Activated CD4-positive, alpha-beta T cell treated with anti-CD3 and anti-CD28 coated beads for 36 hours (primary cell): Measurements from ENCODE around the gene VIT. TPM values are rescaled to one million over a fixed set of nuclear protein-coding genes. Genes with fewer than 3 reads are reported as not detected.
"Not testable (repeated sequence)": the region's sequence is repeated elsewhere in the genome, so short reads cannot be mapped to it uniquely, and the experiment has no call there.

ENCODE experiments used
- ATAC-seq: fragments of 200-7000 bp; cut with Tn5 transposase; one replicate; pipeline ENCODE4 v1.10.0; 2021; ENCODE audit warnings: mild to moderate bottlenecking, moderate library complexity
- CTCF ChIA-PET: fragments of 350-600 bp; sonication (Branson Sonifier 250); formaldehyde crosslinking; loops from one replicate; lab custom pipeline; 2021; ENCODE audit warnings: antibody characterized with exemption; lab: Charles Lee
- POLR2A ChIA-PET: fragments of 350-600 bp; sonication (Branson Sonifier 250); formaldehyde crosslinking; loops from one replicate; lab custom pipeline; 2021; ENCODE audit warnings: antibody characterized with exemption, inconsistent platforms; lab: Charles Lee
- DNase-seq: peaks from one replicate; pipeline ENCODE4 v3.0.0-alpha.2; 2020
- H3K27ac Mint-ChIP-seq: one replicate; pipeline ENCODE4 v1.8.0; 2021; ENCODE audit warnings: mixed read lengths
- H3K27me3 Mint-ChIP-seq: one replicate; pipeline ENCODE4 v1.8.0; 2021; ENCODE audit warnings: mixed read lengths
- H3K36me3 Mint-ChIP-seq: one replicate; pipeline ENCODE4 v1.8.0; 2021; ENCODE audit warnings: low read depth, mixed read lengths
- H3K4me1 Mint-ChIP-seq: one replicate; pipeline ENCODE4 v1.8.0; 2021; ENCODE audit warnings: mixed read lengths
- H3K4me3 Mint-ChIP-seq: one replicate; pipeline ENCODE4 v1.8.0; 2021; ENCODE audit warnings: mild to moderate bottlenecking, moderate library complexity, mixed read lengths
- H3K9me3 Mint-ChIP-seq: one replicate; pipeline ENCODE4 v1.8.0; 2021; ENCODE audit warnings: low read depth, mixed read lengths
- intact Hi-C, 2 experiments: fragments of 100-400 bp; cut with DNase I in 1 of 2; cut with micrococcal nuclease in 1 of 2; formaldehyde crosslinking; loops; one replicate each; pipeline versions ENCODE4 v1.14.2 to v1.15.1; 2022 to 2024; cut with DNase I, micrococcal nuclease
- total RNA-seq, 2 experiments: library from RNA; stranded (reverse); gene quantifications; one replicate each; pipeline ENCODE4 v1.2.3, GENCODE V29; 2021

VIT gene
- total RNA-seq, 2 experiments from 2014 or later = not detected

GRCh38 chr2:36678856-36679255 lies 17.7 kb upstream of the VIT start:
- no peak overlapping the region for H3K27ac Mint-ChIP-seq
- CTCF ChIA-PET = no interaction called here
- no peaks in the 10 kb centered on the region for H3K36me3 Mint-ChIP-seq
- H3K4me3 Mint-ChIP-seq = no peak overlapping the region
- H3K9me3 Mint-ChIP-seq = peaks cover 8% of the 10 kb centered on the region
- POLR2A ChIA-PET = no interaction called here
- DNase-seq (no peak), ATAC-seq (no peak)
- peaks cover 14% of the 10 kb centered on the region for H3K4me1 Mint-ChIP-seq
- H3K27me3 Mint-ChIP-seq = peaks cover 12% of the 10 kb centered on the region
- intact Hi-C loops = no loop called here

GRCh38 chr2:36680012-36680411 lies 16.5 kb upstream of the VIT start:
- CTCF ChIA-PET = interaction anchor here (1.3 kb wide), 1 partner anchor 18 kb away, joined by 4 read pairs; no protein-coding TSS in a partner anchor

GRCh38 chr2:36682562-36682961 lies 13.9 kb upstream of the VIT start:
- no peaks in the 10 kb centered on the region for H3K36me3 Mint-ChIP-seq
- ChIA-PET CTCF (interaction anchor here (1.3 kb wide), 1 partner anchor 18 kb away, joined by 4 read pairs; no protein-coding TSS in a partner anchor), POLR2A (no interaction called here)
- ATAC-seq = no peak
- no peak for DNase-seq
- intact Hi-C loops = no loop called here
- no peak overlapping the region for H3K27ac Mint-ChIP-seq
- H3K27me3 Mint-ChIP-seq = peaks cover 14% of the 10 kb centered on the region
- no peak overlapping the region for H3K4me3 Mint-ChIP-seq
- H3K4me1 Mint-ChIP-seq = peaks cover 4% of the 10 kb centered on the region
- peaks cover 8% of the 10 kb centered on the region for H3K9me3 Mint-ChIP-seq

More at GRCh38 chr2:36680012-36680411, 16.5 kb upstream of the VIT start:
- intact Hi-C loops = no loop called here
- no peak for DNase-seq
- POLR2A ChIA-PET = no interaction called here
- no peak for ATAC-seq
- no peak overlapping the region for H3K4me3 Mint-ChIP-seq
- peaks cover 16% of the 10 kb centered on the region for H3K27me3 Mint-ChIP-seq
- H3K4me1 Mint-ChIP-seq = peaks cover 14% of the 10 kb centered on the region
- peaks cover 8% of the 10 kb centered on the region for H3K9me3 Mint-ChIP-seq
- H3K36me3 Mint-ChIP-seq = no peaks in the 10 kb centered on the region
- H3K27ac Mint-ChIP-seq = no peak overlapping the region

- POLR2A ChIA-PET = no interaction called here
- Mint-ChIP-seq H3K4me3 (no peak overlapping the region), H3K36me3 (no peaks in the 10 kb centered on the region), H3K9me3 (peaks cover 6% of the 10 kb centered on the region), H3K27ac (no peak overlapping the region), H3K27me3 (peaks cover 14% of the 10 kb centered on the region), H3K4me1 (peaks cover under 1% of the 10 kb centered on the region)
- intact Hi-C loops = no loop called here
- ATAC-seq (no peak), DNase-seq (no peak)
- CTCF ChIA-PET = interaction anchor here (1.3 kb wide), 1 partner anchor 19 kb away, joined by 4 read pairs; no protein-coding TSS in a partner anchor
Measured at GRCh38 chr2:36683002-36683401, 13.5 kb upstream of the VIT start.

GRCh38 chr2:36688291-36688690 lies 8.2 kb upstream of the VIT start:
- POLR2A ChIA-PET, ATAC-seq, H3K27ac Mint-ChIP-seq, CTCF ChIA-PET, intact Hi-C loops, H3K4me3 Mint-ChIP-seq, H3K9me3 Mint-ChIP-seq, DNase-seq, H3K36me3 Mint-ChIP-seq, H3K4me1 Mint-ChIP-seq: not testable (repeated sequence)
- H3K27me3 Mint-ChIP-seq = peaks cover 12% of the 10 kb centered on the region

GRCh38 chr2:36689013-36689412 lies 7.5 kb upstream of the VIT start:
- DNase-seq, H3K27me3 Mint-ChIP-seq, H3K4me3 Mint-ChIP-seq, H3K27ac Mint-ChIP-seq, CTCF ChIA-PET, H3K4me1 Mint-ChIP-seq, POLR2A ChIA-PET, ATAC-seq, intact Hi-C loops, H3K36me3 Mint-ChIP-seq, H3K9me3 Mint-ChIP-seq: not testable (repeated sequence)

GRCh38 chr2:36692121-36692520 lies 4.4 kb upstream of the VIT start:
- DNase-seq (no peak), ATAC-seq (no peak)
- Mint-ChIP-seq H3K9me3 (no peaks in the 10 kb centered on the region), H3K36me3 (no peaks in the 10 kb centered on the region), H3K27ac (no peak overlapping the region), H3K4me3 (no peak overlapping the region), H3K4me1 (peaks cover 2% of the 10 kb centered on the region), H3K27me3 (peaks cover 7% of the 10 kb centered on the region)
- intact Hi-C loops = no loop called here
- ChIA-PET CTCF (no interaction called here), POLR2A (no interaction called here)

- Mint-ChIP-seq H3K27me3 (peaks cover 6% of the 10 kb centered on the region), H3K27ac (no peak overlapping the region), H3K36me3 (no peaks in the 10 kb centered on the region), H3K4me3 (no peak overlapping the region), H3K9me3 (no peaks in the 10 kb centered on the region), H3K4me1 (peaks cover 2% of the 10 kb centered on the region)
- intact Hi-C loops = no loop called here
- ATAC-seq (no peak), DNase-seq (no peak)
- ChIA-PET POLR2A (no interaction called here), CTCF (interaction anchor here (0.8 kb wide), 1 partner anchor 190 kb away, joined by 5 read pairs; no protein-coding TSS in a partner anchor)
Measured at GRCh38 chr2:36693825-36694224, 2.7 kb upstream of the VIT start.

- no peaks in the 10 kb centered on the region for H3K9me3 Mint-ChIP-seq
- CTCF ChIA-PET = no interaction called here
- no peaks in the 10 kb centered on the region for H3K36me3 Mint-ChIP-seq
- H3K4me1 Mint-ChIP-seq = peaks cover 2% of the 10 kb centered on the region
- no peak overlapping the region for H3K4me3 Mint-ChIP-seq
- ATAC-seq (no peak), DNase-seq (no peak)
- H3K27ac Mint-ChIP-seq = no peak overlapping the region
- intact Hi-C loops = no loop called here
- POLR2A ChIA-PET = no interaction called here
- peaks cover 4% of the 10 kb centered on the region for H3K27me3 Mint-ChIP-seq
Measured at GRCh38 chr2:36695746-36696415, 626 bp upstream of the VIT start.

GRCh38 chr2:36697424-36698066 lies 1.0 kb downstream of the VIT start:
- H3K4me3 Mint-ChIP-seq = no peak overlapping the region
- ChIA-PET POLR2A (no interaction called here), CTCF (interaction anchor here (0.8 to 1.3 kb wide), 2 partner anchors 8 to 17 kb away, joined by 3 to 4 read pairs; no protein-coding TSS in a partner anchor)
- intact Hi-C loops = no loop called here
- H3K9me3 Mint-ChIP-seq = no peaks in the 10 kb centered on the region
- peaks cover 2% of the 10 kb centered on the region for H3K4me1 Mint-ChIP-seq
- H3K36me3 Mint-ChIP-seq = no peaks in the 10 kb centered on the region
- ATAC-seq (no peak), DNase-seq (no peak)
- H3K27ac Mint-ChIP-seq = no peak overlapping the region
- H3K27me3 Mint-ChIP-seq = peaks cover 4% of the 10 kb centered on the region

- Mint-ChIP-seq H3K27me3 (peaks cover 4% of the 10 kb centered on the region), H3K36me3 (no peaks in the 10 kb centered on the region)
Measured at GRCh38 chr2:36698993-36699392, 2.5 kb downstream of the VIT start.

GRCh38 chr2:36700311-36700710 lies 3.8 kb downstream of the VIT start:
- no peak for ATAC-seq
- no peak overlapping the region for H3K27ac Mint-ChIP-seq
- H3K4me3 Mint-ChIP-seq = no peak overlapping the region
- no peaks in the 10 kb centered on the region for H3K9me3 Mint-ChIP-seq
- no peak for DNase-seq
- CTCF ChIA-PET = no interaction called here
- intact Hi-C loops = no loop called here
- peaks cover 4% of the 10 kb centered on the region for H3K27me3 Mint-ChIP-seq
- H3K4me1 Mint-ChIP-seq = peaks cover 2% of the 10 kb centered on the region
- POLR2A ChIA-PET = no interaction called here
- no peaks in the 10 kb centered on the region for H3K36me3 Mint-ChIP-seq

More at GRCh38 chr2:36698993-36699392, 2.5 kb downstream of the VIT start:
- POLR2A ChIA-PET = interaction anchor here (0.6 kb wide), 1 partner anchor 14 kb away, joined by 3 read pairs; no protein-coding TSS in a partner anchor
- Mint-ChIP-seq H3K27ac (no peak overlapping the region), H3K4me1 (peaks cover 2% of the 10 kb centered on the region), H3K4me3 (no peak overlapping the region), H3K9me3 (no peaks in the 10 kb centered on the region)
- DNase-seq = no peak
- intact Hi-C loops = no loop called here
- ATAC-seq = no peak
- CTCF ChIA-PET = no interaction called here
